Amniotic epithelial cell (primary cell): Measurements from ENCODE around the gene SSTR4.

Source experiments
- DNase-seq: peaks from one replicate; pipeline ENCODE4 v3.0.0-alpha.2; 2010; ENCODE audit warnings: low read depth

The SSTR4 gene

GRCh38 chr20:23018432-23018831, 16.7 kb upstream of the SSTR4 start:
- no peak for DNase-seq

- DNase-seq = no peak
Observed at GRCh38 chr20:23018941-23019340, 16.2 kb upstream of the SSTR4 start.

DNA sequence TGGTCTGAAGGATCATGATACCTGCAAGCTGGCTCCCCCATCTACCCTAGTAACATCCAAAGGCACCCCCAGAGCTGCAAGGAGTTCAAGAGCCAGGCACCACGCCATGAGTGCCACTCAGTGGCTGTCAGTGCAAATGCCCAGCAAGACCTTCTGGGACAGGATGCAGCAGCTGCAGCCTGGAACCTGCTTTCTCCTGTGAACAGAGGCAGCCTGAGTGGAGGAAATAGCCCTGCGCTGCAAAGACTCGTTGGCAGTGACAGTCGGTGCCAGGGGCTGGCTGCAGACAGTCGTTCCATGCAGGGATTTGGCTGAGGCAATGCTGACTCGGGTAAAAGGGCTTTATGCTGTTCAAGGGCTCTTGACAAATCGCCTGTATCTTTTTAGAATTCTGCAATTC, 15.7 kb upstream of the SSTR4 start:
- DNase-seq = no peak

DNA sequence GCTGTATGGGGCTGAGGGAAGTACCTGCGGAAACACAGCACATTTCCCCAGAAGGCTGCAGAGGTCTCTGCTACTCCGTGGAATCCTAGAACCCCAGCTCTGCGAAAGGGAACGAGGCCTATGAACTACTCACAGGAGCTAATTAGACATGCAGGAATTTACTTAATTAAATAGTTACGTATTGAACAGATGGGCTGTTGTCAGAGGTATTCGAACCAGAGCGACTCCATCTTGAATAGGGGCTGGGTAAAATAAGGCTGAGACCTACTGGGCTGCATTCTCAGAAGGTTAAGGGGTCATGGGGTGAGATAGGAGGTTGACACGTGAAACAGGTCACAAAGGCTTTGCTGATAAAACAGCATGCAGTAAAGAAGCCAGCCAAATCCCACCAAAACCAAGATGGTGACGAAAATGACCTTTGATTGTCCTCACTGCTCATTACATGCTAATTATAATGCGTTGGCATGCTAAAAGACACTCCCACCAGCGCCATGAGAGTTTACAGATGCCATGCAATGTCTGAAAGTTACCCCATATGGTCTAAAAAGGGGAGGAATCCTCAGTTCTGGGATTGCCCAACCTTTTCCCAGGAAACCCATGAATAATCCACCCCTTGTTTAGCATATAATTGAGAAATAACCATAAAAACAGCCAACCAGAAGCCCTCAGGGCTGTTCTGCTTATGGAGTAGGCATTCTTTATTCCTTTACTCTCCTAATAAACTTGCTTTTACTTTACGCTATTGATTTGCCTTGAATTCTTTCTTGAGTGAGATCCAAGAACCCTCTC, 14.7 kb upstream of the SSTR4 start:
- no peak for DNase-seq

DNA sequence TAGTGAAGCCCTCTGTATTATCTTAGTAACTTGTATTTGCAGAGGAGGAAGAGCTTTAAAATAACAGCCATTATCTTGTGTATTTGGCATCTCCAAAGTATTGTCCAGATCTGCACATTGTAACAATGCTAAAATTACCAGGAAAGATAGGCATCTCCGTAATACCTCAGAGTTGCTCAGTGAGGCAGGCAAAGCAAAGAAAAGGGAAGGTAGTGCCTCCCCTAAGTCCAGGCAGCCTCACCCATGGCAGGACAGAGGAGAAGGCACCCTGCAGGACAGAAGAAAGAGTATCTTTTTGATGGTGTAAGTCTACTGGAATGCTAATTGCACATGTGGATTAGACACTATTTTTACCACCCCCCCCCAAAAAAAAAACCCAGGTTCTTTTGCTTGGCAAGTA, 13.6 kb upstream of the SSTR4 start:
- DNase-seq = no peak

DNA sequence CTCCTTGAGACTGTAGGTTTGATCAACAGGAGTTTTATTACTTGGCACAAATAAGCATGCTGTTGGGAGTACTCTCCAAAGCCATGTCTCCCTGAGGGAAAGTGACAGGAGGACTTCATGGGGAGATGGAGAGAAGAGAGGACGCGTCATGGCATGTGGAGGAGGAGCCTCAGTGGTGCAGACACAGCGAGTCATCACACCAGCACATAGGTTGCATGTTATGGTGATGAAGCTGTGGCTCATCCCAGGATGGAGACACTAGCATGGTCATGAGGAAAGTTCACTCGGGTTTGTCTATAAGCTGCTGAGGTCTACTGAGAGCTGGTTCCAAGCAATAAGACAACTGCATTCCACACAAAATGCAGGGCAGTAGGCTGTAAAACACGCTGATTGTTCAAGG, 13.2 kb upstream of the SSTR4 start:
- DNase-seq = peak; percentile 50

- peak; percentile 36 for DNase-seq
Observed at GRCh38 chr20:23022849-23023248, 12.3 kb upstream of the SSTR4 start.

- DNase-seq = no peak
Observed at GRCh38 chr20:23023621-23024177, 11.4 kb upstream of the SSTR4 start.

DNA sequence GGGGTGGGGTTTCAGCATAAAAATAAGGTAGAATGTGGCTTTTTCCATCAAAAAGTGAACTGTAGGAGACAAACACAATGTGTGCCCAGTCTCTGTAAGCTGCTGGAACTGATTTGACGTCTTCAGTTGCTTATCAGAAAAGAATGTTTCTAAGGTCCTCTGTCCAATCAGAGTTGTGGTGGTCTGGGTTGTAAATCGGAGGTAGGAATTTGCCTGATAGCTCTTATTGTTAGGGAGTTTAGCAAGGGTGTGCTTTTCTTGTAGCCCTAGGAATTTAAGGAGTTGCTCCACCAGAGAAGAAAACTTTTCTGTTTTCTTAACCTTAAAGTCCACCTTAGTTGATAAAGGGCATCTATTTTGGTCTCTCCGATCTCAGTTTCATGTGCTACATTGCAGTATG, 10.4 kb upstream of the SSTR4 start:
- DNase-seq = peak; percentile 82

- DNase-seq = peak; percentile 79
Observed at GRCh38 chr20:23025503-23025902, 9.6 kb upstream of the SSTR4 start.

GRCh38 chr20:23027721-23028120, 7.4 kb upstream of the SSTR4 start:
- no peak for DNase-seq

DNA sequence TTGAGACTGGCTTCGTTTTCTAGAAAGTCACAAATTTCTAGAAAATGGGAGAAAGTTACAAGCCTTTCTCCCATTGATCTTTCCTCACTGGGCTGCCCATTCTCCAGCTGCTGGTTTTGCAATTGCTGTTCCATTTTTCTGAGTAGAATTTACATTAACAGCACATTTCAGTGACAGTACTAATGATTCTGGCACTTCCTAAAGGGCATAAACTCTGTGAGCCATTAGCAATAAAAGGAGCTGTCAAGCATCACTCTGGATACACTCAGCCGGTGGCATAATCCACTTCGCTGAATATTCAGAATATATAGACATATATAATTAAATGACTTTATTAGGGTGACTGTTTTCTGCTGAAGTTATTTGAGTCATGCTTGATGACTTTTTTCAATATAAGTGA, 6.7 kb upstream of the SSTR4 start:
- no peak for DNase-seq

DNA sequence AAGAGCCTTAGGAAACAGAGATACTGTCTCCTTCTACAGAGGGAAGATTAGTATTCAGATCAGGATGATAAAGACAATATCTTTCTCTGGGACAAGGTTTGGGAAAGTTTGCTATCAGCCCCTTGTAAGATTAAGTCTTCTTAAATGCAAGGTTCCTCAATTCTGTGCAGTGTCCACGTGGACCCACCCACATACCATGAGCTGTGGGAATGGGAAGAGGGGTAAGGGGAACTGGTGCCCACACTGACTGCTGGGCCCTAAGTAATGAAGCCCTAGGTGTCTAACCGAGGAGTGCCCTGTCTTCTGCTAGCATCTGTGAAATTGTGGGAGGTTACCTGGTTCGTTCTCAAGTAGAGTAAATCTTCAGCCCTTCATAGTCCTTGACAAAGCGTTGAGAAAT, 5.8 kb upstream of the SSTR4 start:
- DNase-seq = no peak

GRCh38 chr20:23031346-23031745, 3.8 kb upstream of the SSTR4 start:
- DNase-seq = no peak

- no peak for DNase-seq
Observed at GRCh38 chr20:23032056-23032749, 2.9 kb upstream of the SSTR4 start.

- DNase-seq = no peak
Observed at GRCh38 chr20:23032750-23033078, 2.4 kb upstream of the SSTR4 start.

GRCh38 chr20:23033918-23034317, 1.2 kb upstream of the SSTR4 start:
- no peak for DNase-seq

DNA sequence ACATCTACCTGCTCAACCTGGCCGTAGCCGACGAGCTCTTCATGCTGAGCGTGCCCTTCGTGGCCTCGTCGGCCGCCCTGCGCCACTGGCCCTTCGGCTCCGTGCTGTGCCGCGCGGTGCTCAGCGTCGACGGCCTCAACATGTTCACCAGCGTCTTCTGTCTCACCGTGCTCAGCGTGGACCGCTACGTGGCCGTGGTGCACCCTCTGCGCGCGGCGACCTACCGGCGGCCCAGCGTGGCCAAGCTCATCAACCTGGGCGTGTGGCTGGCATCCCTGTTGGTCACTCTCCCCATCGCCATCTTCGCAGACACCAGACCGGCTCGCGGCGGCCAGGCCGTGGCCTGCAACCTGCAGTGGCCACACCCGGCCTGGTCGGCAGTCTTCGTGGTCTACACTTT, 619 bp downstream of the SSTR4 start:
- no peak for DNase-seq

GRCh38 chr20:23036371-23036770, 1.3 kb downstream of the SSTR4 start:
- no peak for DNase-seq

DNA sequence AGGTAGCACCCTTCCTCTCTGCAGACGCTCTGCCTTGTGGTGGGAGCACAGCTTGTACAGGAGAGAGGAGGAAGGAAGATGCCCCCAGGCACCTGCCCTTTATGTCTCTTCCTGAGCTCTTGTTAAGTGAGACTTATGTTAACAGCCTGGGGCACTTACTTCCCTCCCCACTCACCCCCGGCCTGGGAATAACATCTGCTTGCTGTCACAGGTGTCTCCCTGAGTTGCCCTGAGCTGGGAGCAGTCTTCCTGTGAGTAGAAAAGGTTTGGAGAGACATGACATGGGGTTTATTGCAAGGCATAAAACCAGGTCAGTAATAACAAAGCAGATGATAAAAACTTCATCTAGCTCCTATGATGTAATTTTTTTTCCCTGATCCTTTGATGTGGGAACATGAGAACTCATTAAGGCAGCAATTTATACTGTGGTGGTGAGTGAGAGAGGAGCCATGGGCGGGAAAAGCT, 1.9 kb downstream of the SSTR4 start:
- no peak for DNase-seq

DNA sequence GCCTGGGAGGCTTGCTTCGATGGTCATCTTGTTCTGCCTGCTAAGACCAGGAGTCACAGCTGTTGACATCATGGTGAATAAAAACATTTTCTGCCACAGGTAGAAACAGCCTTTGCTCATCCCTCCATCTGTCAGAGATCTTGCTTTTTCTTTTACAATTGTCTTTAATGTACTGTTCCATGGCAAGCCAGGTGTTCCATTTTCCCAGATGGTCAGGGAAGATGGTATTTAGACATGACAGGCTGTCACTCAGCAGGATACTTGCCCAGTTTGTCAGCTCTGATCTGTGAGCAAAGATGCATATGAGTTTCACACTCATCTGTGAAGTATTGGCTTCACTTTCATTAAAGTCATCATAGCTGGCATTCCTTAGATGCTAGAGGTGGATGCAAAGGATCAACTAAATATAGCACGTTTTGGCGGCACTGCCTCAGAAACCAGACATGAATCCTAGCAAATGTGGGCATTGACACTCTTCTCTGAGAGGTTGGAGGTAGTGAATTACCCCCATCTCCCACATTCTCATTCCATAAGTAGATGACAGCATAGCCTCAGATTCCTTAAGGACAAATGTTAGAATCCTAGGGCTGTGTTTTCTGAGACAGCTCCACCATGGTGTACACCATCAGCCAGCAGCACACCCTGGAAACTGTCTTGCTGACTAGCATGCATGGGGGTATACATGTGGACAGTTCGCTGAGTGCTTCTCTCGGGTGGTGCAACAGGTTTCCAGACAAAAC, 4.2 kb downstream of the SSTR4 start:
- no peak for DNase-seq

DNA sequence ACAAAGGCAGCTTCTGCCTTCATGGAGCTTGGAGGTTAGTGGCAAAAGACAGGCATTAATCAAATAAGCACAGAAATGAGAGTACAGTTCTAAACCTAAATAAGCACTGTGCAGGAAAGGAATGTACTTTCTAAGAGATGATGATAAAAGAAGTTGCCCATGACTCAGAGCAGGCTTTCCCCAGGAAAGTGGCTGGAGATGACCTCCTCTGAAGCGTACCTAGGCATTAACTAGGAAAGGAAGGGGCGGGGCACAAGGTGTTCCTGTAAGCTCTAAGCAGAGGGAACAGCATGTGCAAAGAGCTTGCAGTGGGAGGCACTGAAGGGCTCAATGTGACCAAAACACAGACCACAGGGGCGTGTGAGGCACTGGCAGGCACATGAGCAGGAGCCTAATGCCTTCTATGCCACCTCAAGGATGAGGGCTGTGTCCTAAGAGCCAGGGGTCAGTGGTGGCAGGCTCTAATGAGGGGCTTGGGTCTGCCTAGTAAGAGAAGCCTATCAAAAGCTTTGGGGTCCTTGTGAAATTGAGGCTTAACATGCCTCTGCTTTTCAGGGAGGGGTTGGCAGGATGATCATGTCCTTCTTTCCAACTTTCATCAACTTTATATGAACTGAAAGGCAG, 4.9 kb downstream of the SSTR4 start:
- peak; percentile 83 for DNase-seq
